H9 (cell line): Measurements from ENCODE around the gene BTG4. TPM values are rescaled to one million over a fixed set of nuclear protein-coding genes. Genes with fewer than 3 reads are reported as not detected.
A peak's percentile ranks its signal among the peaks of the same experiment; 100 is the strongest.

ENCODE experiments used
- DNase-seq: peaks from one replicate; pipeline ENCODE4 v3.0.0-alpha.2; 2017
- H2AFZ ChIP-seq: one replicate; pipeline ENCODE4 v1.6.1; 2013; ENCODE audit warnings: mild to moderate bottlenecking, low read length, control low read depth, moderate library complexity
- H2AK5ac ChIP-seq: 2 replicates; pipeline ENCODE4 v1.6.1; 2013; ENCODE audit warnings: low read length, control low read depth, mixed read lengths; ENCODE audit not compliant: insufficient read length
- H2BK120ac ChIP-seq: one replicate; pipeline ENCODE4 v1.6.1; 2013; ENCODE audit warnings: low read depth, mild to moderate bottlenecking, low read length, control low read depth, inconsistent platforms; ENCODE audit not compliant: poor library complexity, severe bottlenecking
- H2BK12ac ChIP-seq: 2 replicates; pipeline ENCODE4 v1.6.1; 2013; ENCODE audit warnings: low read length, control low read depth, mixed read lengths, low read depth; ENCODE audit not compliant: insufficient read length
- H2BK15ac ChIP-seq: 2 replicates; pipeline ENCODE4 v1.6.1; 2013; ENCODE audit warnings: low read depth, low read length, control low read depth
- H2BK20ac ChIP-seq: one replicate; pipeline ENCODE4 v1.6.1; 2013; ENCODE audit warnings: low read depth, mild to moderate bottlenecking, low read length, control low read depth, inconsistent platforms; ENCODE audit not compliant: poor library complexity, severe bottlenecking
- H2BK5ac ChIP-seq: 2 replicates; pipeline ENCODE4 v1.6.1; 2013; ENCODE audit warnings: low read length, control low read depth, mixed read lengths; ENCODE audit not compliant: insufficient read length
- H3K14ac ChIP-seq: 2 replicates; pipeline ENCODE4 v1.6.1; 2013; ENCODE audit warnings: low read length, control low read depth; ENCODE audit not compliant: insufficient read depth
- H3K18ac ChIP-seq: 2 replicates; pipeline ENCODE4 v1.6.1; 2013; ENCODE audit warnings: low read depth, mild to moderate bottlenecking, mixed read lengths, low read length, control low read depth; ENCODE audit not compliant: insufficient read length
- H3K23ac ChIP-seq: 2 replicates; pipeline ENCODE4 v1.6.1; 2013; ENCODE audit warnings: low read length, control low read depth, mixed read lengths, low read depth; ENCODE audit not compliant: insufficient read length
- H3K23me2 ChIP-seq: 2 replicates; pipeline ENCODE4 v1.6.1; 2013; ENCODE audit warnings: low read depth, mild to moderate bottlenecking, mixed read lengths, low read length, control low read depth; ENCODE audit not compliant: insufficient read length, poor library complexity, severe bottlenecking
- H3K27ac ChIP-seq: 2 replicates; pipeline ENCODE4 v1.5.1; 2013; ENCODE audit warnings: low read length, control low read depth, mixed read lengths, low read depth; ENCODE audit not compliant: insufficient read length
- H3K27me3 ChIP-seq: 2 replicates; pipeline ENCODE4 v1.6.1; 2013; ENCODE audit warnings: low read length, control low read depth, inconsistent platforms; ENCODE audit not compliant: insufficient read depth
- H3K4ac ChIP-seq: 2 replicates; pipeline ENCODE4 v1.6.1; 2013; ENCODE audit warnings: low read depth, mild to moderate bottlenecking, control low read depth, inconsistent platforms, low read length, moderate library complexity
- H3K4me1 ChIP-seq: 2 replicates; pipeline ENCODE4 v1.6.1; 2013; ENCODE audit warnings: low read length, control low read depth, inconsistent platforms; ENCODE audit not compliant: insufficient read depth
- H3K4me2 ChIP-seq: 2 replicates; pipeline ENCODE4 v1.6.1; 2013; ENCODE audit warnings: low read length, control low read depth, mixed read lengths; ENCODE audit not compliant: insufficient read length, insufficient read depth
- H3K56ac ChIP-seq: 2 replicates; pipeline ENCODE4 v1.6.1; 2013; ENCODE audit warnings: low read depth, mild to moderate bottlenecking, mixed read lengths, low read length, control low read depth; ENCODE audit not compliant: insufficient read length
- H3K79me1 ChIP-seq: 2 replicates; pipeline ENCODE4 v1.6.1; 2013; ENCODE audit warnings: low read depth, mild to moderate bottlenecking, moderate library complexity, low read length, control low read depth, inconsistent platforms; ENCODE audit not compliant: insufficient read depth, poor library complexity, severe bottlenecking
- H3K79me2 ChIP-seq: 2 replicates; pipeline ENCODE4 v1.6.1; 2013; ENCODE audit warnings: low read length, control low read depth, inconsistent platforms; ENCODE audit not compliant: insufficient read depth
- H3K9ac ChIP-seq: 2 replicates; pipeline ENCODE4 v1.6.1; 2013; ENCODE audit warnings: low read length, control low read depth, mixed read lengths; ENCODE audit not compliant: insufficient read length; ENCODE audit errors: extremely low read depth
- H3K9me3 ChIP-seq: one replicate; pipeline ENCODE4 v1.6.1; 2013; ENCODE audit warnings: low read depth, low read length, inconsistent platforms; ENCODE audit not compliant: control insufficient read depth
- H3T11ph ChIP-seq: one replicate; pipeline ENCODE4 v1.6.1; 2013; ENCODE audit warnings: mild to moderate bottlenecking, low read length, control low read depth, inconsistent platforms
- H4K20me1 ChIP-seq: one replicate; pipeline ENCODE4 v1.6.1; 2013; ENCODE audit not compliant: control insufficient read depth, insufficient read length, insufficient read depth
- H4K5ac ChIP-seq: 2 replicates; pipeline ENCODE4 v1.6.1; 2013; ENCODE audit warnings: low read depth, mild to moderate bottlenecking, mixed read lengths, low read length, control low read depth; ENCODE audit not compliant: insufficient read length
- H4K8ac ChIP-seq: replicated peaks from 2 replicates; pipeline ENCODE4 v1.6.1; 2013; ENCODE audit warnings: low read length, control low read depth, mixed read lengths, low read depth; ENCODE audit not compliant: insufficient read length
- H4K91ac ChIP-seq: 2 replicates; pipeline ENCODE4 v1.6.1; 2013; ENCODE audit warnings: low read depth, mild to moderate bottlenecking, moderate library complexity, mixed read lengths, low read length, control low read depth; ENCODE audit not compliant: insufficient read length
- H3K27ac Mint-ChIP-seq, 3 experiments: 2 replicates in 2 of 3; 3 replicates in 1 of 3; pipeline ENCODE4 v1.8.0; 2020 to 2021; ENCODE audit warnings: mixed read lengths in 3 of 3, mild to moderate bottlenecking in 1 of 3, moderate library complexity in 1 of 3
- H3K27me3 Mint-ChIP-seq: 2 replicates; pipeline ENCODE4 v1.8.0; 2021; ENCODE audit warnings: low read depth, mild to moderate bottlenecking, moderate library complexity, mixed read lengths
- H3K36me3 Mint-ChIP-seq, 3 experiments: 2 replicates in 2 of 3; 3 replicates in 1 of 3; pipeline ENCODE4 v1.8.0; 2020 to 2021; ENCODE audit warnings: low read depth in 3 of 3, mixed read lengths in 3 of 3; ENCODE audit not compliant: insufficient read depth in 1 of 3
- H3K4me1 Mint-ChIP-seq, 2 experiments: 2 replicates each; pipeline ENCODE4 v1.8.0; 2020; ENCODE audit warnings: mixed read lengths in 2 of 2
- H3K4me3 Mint-ChIP-seq, 2 experiments: 2 replicates in 1 of 2; 3 replicates in 1 of 2; pipeline ENCODE4 v1.8.0; 2020 to 2021; ENCODE audit warnings: mild to moderate bottlenecking in 2 of 2, mixed read lengths in 2 of 2, moderate library complexity in 1 of 2
- H3K9me3 Mint-ChIP-seq, 2 experiments: 2 replicates in 1 of 2; 3 replicates in 1 of 2; pipeline ENCODE4 v1.8.0; 2020; ENCODE audit warnings: mild to moderate bottlenecking in 2 of 2, mixed read lengths in 2 of 2, moderate library complexity in 1 of 2
- WGBS: extraction: QIAGEN DNeasy Blood & Tissue Kit; methylation state at CpG from one replicate; pipeline ENCODE4 v1.1.7; 2013; ENCODE audit warnings: missing lambda C conversion rate, low lambda C conversion rate, mixed read lengths; ENCODE audit not compliant: insufficient read length; ENCODE audit errors: extremely low coverage; 5-methylcytosine and 5-hydroxymethylcytosine counted together
- total RNA-seq: library from RNA; stranded (reverse); gene quantifications from 2 replicates; pipeline ENCODE4 v1.2.1, GENCODE V29; 2021
- TF ChIP-seq, protein P1 (sequence below): fragments of 200-600 bp; sonication (generic); conservative IDR thresholded peaks from 3 replicates; pipeline ENCODE4 v1.8.0; 2021; ENCODE audit warnings: antibody characterized with exemption, mild to moderate bottlenecking

The BTG4 gene
- total RNA-seq, 1 experiment from 2014 or later, result not detected

DNA sequence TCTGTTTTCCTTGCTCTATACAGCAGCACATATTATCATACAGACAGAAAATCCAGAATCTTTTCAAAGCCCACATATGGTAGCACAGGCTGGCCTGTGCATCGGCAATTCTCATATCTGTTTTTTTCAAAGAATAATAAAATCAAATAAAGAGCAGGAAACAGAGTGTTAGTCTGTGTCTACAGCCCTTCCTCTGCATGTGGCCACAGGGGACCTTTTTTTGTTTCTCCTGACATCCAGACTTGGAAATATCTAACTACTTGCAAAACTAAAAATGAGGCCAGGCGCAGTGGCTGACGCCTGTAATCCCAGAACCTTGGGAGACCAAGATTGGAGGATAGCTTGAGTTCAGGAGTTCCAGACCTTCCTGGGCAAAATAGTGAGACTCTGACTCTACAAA, 48.6 kb upstream of the BTG4 start:
- Histone ChIP-seq H3K14ac (no peak overlapping the region), H2BK20ac (no peak overlapping the region)
- H3K9me3 Mint-ChIP-seq, result peaks cover 8 to 11% of the 10 kb centered on the region in 2 experiments

More for the DNA sequence above, 48.6 kb upstream of the BTG4 start:
- H2BK15ac ChIP-seq, result no peak overlapping the region
- Mint-ChIP-seq H3K36me3 (peaks cover 5 to 19% (median 11%) of the 10 kb centered on the region in 3 experiments), H3K27me3 (no peaks in the 10 kb centered on the region), H3K4me3 (no peak overlapping the region), H3K4me1 (peaks cover 28 to 35% of the 10 kb centered on the region in 2 experiments), H3K27ac (peak overlapping the region in 1 of 3 experiments; percentile 49; a peak in 1 of 7 replicates)
- no peak for DNase-seq
- no peak overlapping the region for H4K91ac ChIP-seq
- no peak overlapping the region for H2BK5ac ChIP-seq
- H4K20me1 ChIP-seq, result no peaks in the 10 kb centered on the region
- no peak overlapping the region for H2BK12ac ChIP-seq
- H3K4me1 ChIP-seq, result peaks cover 6% of the 10 kb centered on the region; the same call in 1 of the 2 replicates
- no peaks in the 10 kb centered on the region for H3K79me2 ChIP-seq
- no peak overlapping the region for H3T11ph ChIP-seq
- TF ChIP-seq, protein P1, sequence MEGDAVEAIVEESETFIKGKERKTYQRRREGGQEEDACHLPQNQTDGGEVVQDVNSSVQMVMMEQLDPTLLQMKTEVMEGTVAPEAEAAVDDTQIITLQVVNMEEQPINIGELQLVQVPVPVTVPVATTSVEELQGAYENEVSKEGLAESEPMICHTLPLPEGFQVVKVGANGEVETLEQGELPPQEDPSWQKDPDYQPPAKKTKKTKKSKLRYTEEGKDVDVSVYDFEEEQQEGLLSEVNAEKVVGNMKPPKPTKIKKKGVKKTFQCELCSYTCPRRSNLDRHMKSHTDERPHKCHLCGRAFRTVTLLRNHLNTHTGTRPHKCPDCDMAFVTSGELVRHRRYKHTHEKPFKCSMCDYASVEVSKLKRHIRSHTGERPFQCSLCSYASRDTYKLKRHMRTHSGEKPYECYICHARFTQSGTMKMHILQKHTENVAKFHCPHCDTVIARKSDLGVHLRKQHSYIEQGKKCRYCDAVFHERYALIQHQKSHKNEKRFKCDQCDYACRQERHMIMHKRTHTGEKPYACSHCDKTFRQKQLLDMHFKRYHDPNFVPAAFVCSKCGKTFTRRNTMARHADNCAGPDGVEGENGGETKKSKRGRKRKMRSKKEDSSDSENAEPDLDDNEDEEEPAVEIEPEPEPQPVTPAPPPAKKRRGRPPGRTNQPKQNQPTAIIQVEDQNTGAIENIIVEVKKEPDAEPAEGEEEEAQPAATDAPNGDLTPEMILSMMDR, result no peak
- no peak overlapping the region for H3K56ac ChIP-seq
- H3K23ac ChIP-seq, result no peak overlapping the region
- H3K4ac ChIP-seq, result no peak overlapping the region
- no peak overlapping the region for H4K8ac ChIP-seq
- H4K5ac ChIP-seq, result no peak overlapping the region
- H2AFZ ChIP-seq, result no peak overlapping the region
- no CpG with 5 or more reads among the region's 3 CpGs for WGBS
- peaks cover 5% of the 10 kb centered on the region for H3K9me3 ChIP-seq
- H3K23me2 ChIP-seq, result no peaks in the 10 kb centered on the region
- no peak overlapping the region for H3K27ac ChIP-seq
- no peak overlapping the region for H3K9ac ChIP-seq
- no peaks in the 10 kb centered on the region for H3K79me1 ChIP-seq
- H3K4me2 ChIP-seq, result no peak overlapping the region
- H2BK120ac ChIP-seq, result no peak overlapping the region
- H2AK5ac ChIP-seq, result no peak overlapping the region
- no peak overlapping the region for H3K18ac ChIP-seq
- no peaks in the 10 kb centered on the region for H3K27me3 ChIP-seq
